SU-DHL-6 (cell line): ENCODE results near the gene FAP.

Experiments used
- H2AFZ ChIP-seq: fragments of 200-600 bp; sonication (generic); 2 replicates; pipeline ENCODE4 v1.6.1; 2014; ENCODE audit warnings: low read depth, mild to moderate bottlenecking, moderate library complexity, mixed read lengths, antibody characterized with exemption, low read length; ENCODE audit not compliant: severe bottlenecking
- H3F3A ChIP-seq: fragments of 200-600 bp; shearing (Covaris generic); 2 replicates; pipeline ENCODE4 v1.6.0; 2016; ENCODE audit warnings: antibody characterized with exemption, mild to moderate bottlenecking; ENCODE audit not compliant: insufficient read depth
- H3K27ac ChIP-seq: fragments of 200-600 bp; sonication (generic); 2 replicates; pipeline ENCODE4 v1.5.1; 2016; ENCODE audit warnings: low read depth, mild to moderate bottlenecking, low read length, moderate library complexity, mixed read lengths
- H3K27me3 ChIP-seq: fragments of 200-600 bp; sonication (generic), shearing (Covaris generic); 2 replicates; pipeline ENCODE4 v1.6.0; 2014; ENCODE audit warnings: mild to moderate bottlenecking, low read length
- H3K36me3 ChIP-seq: fragments of 200-600 bp; sonication (generic); 2 replicates; pipeline ENCODE4 v1.6.1; 2014; ENCODE audit warnings: mild to moderate bottlenecking, low read length, mixed read lengths
- H3K4me2 ChIP-seq: fragments of 300-600, 200-600 bp; shearing (Covaris generic), sonication (generic); 2 replicates; pipeline ENCODE4 v1.6.0; 2014; ENCODE audit warnings: low read length, low read depth, mild to moderate bottlenecking; ENCODE audit not compliant: poor library complexity, severe bottlenecking
- H3K4me3 ChIP-seq: fragments of 200-600 bp; sonication (generic); 2 replicates; pipeline ENCODE4 v1.5.1; 2014; ENCODE audit warnings: antibody characterized with exemption, low read length, mild to moderate bottlenecking, mixed read lengths; ENCODE audit not compliant: insufficient read depth, poor library complexity, severe bottlenecking
- H3K79me2 ChIP-seq: fragments of 200-600 bp; sonication (generic); 2 replicates; pipeline ENCODE4 v1.6.1; 2014; ENCODE audit warnings: mild to moderate bottlenecking, low read length, moderate library complexity; ENCODE audit not compliant: insufficient read depth
- H3K9ac ChIP-seq: fragments of 200-600 bp; sonication (generic); 2 replicates; pipeline ENCODE4 v1.7.0; 2014; ENCODE audit warnings: mild to moderate bottlenecking, low read length
- H3K9me2 ChIP-seq: fragments of 200-600 bp; sonication (generic); replicated peaks from 2 replicates; pipeline ENCODE4 v1.6.1; 2014; ENCODE audit warnings: low read length; ENCODE audit not compliant: insufficient read depth
- H3K9me3 ChIP-seq: fragments of 200-600 bp; sonication (generic); 2 replicates; pipeline ENCODE4 v1.6.1; 2014; ENCODE audit warnings: low read length, mixed read lengths; ENCODE audit not compliant: insufficient read depth
- H4K20me1 ChIP-seq: fragments of 200-600 bp; sonication (generic); 2 replicates; pipeline ENCODE4 v1.6.1; 2014; ENCODE audit warnings: low read depth, mild to moderate bottlenecking, antibody characterized with exemption, low read length, moderate library complexity, mixed read lengths
- CTCF ChIP-seq: fragments of 200-600 bp; sonication (generic); IDR thresholded peaks from one replicate; pipeline ENCODE4 v1.5.1; 2017; ENCODE audit warnings: antibody characterized with exemption, mild to moderate bottlenecking, low read length, moderate library complexity; ENCODE audit not compliant: insufficient read depth, poor library complexity, severe bottlenecking
- EZH2phosphoT487 ChIP-seq: fragments of 200-600 bp; sonication (generic), shearing (Covaris generic); conservative IDR thresholded peaks from 2 replicates; pipeline ENCODE4 v1.6.1; 2018; ENCODE audit warnings: mild to moderate bottlenecking, antibody characterized with exemption, low read length, moderate library complexity, mixed read lengths

Gene FAP

GRCh38 chr2:162267496-162267895 is 24.3 kb upstream of the FAP start:
- no peaks in the 10 kb centered on the region for H4K20me1 ChIP-seq
- H3K9me3 ChIP-seq: no peaks in the 10 kb centered on the region
- no peaks in the 10 kb centered on the region for H3F3A ChIP-seq
- no peak overlapping the region for H3K4me3 ChIP-seq
- TF ChIP-seq CTCF (no peak), EZH2phosphoT487 (no peak)
- no peak overlapping the region for H3K4me2 ChIP-seq
- no peak overlapping the region for H3K9ac ChIP-seq
- H3K36me3 ChIP-seq: no peaks in the 10 kb centered on the region
- no peaks in the 10 kb centered on the region for H3K9me2 ChIP-seq
- H2AFZ ChIP-seq: no peak overlapping the region
- no peak overlapping the region for H3K27ac ChIP-seq
- H3K27me3 ChIP-seq: no peaks in the 10 kb centered on the region
- H3K79me2 ChIP-seq: no peaks in the 10 kb centered on the region

- Histone ChIP-seq H3K36me3 (no peaks in the 10 kb centered on the region), H4K20me1 (no peaks in the 10 kb centered on the region), H2AFZ (no peak overlapping the region), H3K4me2 (no peak overlapping the region), H3K27me3 (no peaks in the 10 kb centered on the region), H3K27ac (no peak overlapping the region), H3K9me3 (no peaks in the 10 kb centered on the region), H3K79me2 (no peaks in the 10 kb centered on the region), H3K9me2 (no peaks in the 10 kb centered on the region), H3F3A (no peaks in the 10 kb centered on the region), H3K9ac (no peak overlapping the region), H3K4me3 (no peak overlapping the region)
- TF ChIP-seq CTCF: no peak
- no peak for TF ChIP-seq EZH2phosphoT487
These were observed 23.2 kb upstream of the FAP start for GRCh38 chr2:162266460-162266760.

DNA sequence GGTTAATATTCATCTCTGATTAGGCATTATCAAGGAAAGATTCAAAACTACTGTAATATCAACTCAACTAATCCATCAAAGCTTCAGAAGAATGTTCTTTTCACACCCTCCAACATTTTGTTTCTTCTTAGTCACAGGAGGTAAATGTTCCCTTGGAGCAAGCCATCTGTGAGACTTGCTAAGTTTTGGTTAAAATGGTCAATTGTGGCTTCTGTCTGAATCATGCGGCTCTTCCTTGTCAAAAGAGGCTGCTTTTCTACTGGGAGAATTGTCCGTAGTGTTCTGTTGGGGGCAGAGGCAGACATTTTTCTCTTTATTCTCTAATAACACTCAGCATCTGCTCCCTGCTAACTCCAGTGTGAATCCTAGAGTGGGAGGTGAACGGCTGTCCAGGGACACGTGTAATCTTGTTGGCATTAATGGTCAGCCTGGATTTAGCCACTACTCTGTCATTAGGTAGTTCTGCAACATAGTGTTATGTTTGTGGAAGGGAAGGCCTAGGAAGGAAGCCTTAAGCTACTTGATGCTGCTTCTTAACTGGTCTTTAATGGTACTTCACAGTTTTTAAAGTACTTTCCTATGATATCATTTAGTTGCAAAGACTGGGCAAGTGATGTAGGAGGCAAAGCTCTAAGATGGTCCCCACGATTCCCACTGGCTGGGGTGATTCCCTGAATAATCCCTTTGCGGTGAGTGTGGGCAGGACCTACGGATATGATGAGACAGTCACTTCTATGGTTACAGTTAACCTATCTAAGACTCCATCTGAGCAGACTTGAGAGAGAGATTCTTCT is 22.6 kb upstream of the FAP start:
- Histone ChIP-seq H3K4me3 (no peak overlapping the region), H2AFZ (no peak overlapping the region), H3F3A (no peaks in the 10 kb centered on the region), H3K9me2 (no peaks in the 10 kb centered on the region), H3K27ac (no peak overlapping the region), H3K9me3 (no peaks in the 10 kb centered on the region), H3K36me3 (no peaks in the 10 kb centered on the region), H3K4me2 (no peak overlapping the region), H3K79me2 (no peaks in the 10 kb centered on the region), H4K20me1 (no peaks in the 10 kb centered on the region), H3K27me3 (no peaks in the 10 kb centered on the region), H3K9ac (no peak overlapping the region)
- TF ChIP-seq EZH2phosphoT487: no peak

DNA sequence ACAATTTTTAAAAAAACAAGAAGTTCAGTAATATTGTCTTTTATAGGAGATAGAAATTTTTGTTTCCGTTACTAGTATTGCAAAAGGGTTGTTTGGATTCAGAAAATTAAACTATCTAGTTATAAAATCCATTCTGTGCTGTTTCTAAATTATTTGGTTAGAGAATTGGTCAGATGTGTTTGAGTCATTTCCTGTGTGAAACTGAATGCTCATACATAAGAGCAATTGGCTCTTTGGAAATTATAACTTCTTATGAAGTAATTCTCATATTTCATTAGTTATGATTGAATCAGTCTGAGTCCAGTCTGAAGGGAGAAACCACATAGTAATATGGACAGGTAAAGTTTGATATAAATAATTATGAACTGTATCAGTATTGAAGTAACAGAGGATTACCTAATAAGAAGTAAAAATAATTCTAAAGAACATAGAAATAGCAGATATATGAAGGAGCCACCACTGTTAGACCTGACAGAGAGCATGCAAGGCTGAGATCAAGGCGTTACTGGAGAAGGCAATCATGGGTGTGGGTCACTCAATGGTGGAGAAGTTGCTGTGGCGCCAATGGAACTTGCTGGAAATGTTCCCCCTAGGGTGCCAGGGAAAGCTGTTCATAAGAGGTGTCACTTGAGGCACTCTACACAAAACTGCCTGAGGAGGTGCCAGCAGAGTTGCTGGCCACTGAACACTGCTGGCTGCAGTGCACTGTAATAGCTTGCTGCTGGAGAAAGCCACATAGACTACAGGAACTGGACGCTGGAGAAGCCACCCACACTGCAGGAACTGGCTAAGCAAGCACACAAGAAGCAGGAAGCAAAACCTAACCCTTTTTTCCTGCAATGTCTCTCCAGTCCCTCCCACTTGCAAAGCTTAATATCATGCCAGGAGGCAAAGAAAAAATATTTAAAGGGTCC is 18.0 kb upstream of the FAP start:
- H3K9ac ChIP-seq: no peak overlapping the region
- no peaks in the 10 kb centered on the region for H3K79me2 ChIP-seq
- no peak overlapping the region for H3K27ac ChIP-seq
- H4K20me1 ChIP-seq: no peaks in the 10 kb centered on the region
- no peak overlapping the region for H3K4me2 ChIP-seq
- no peak overlapping the region for H2AFZ ChIP-seq
- no peaks in the 10 kb centered on the region for H3K36me3 ChIP-seq
- no peaks in the 10 kb centered on the region for H3K9me2 ChIP-seq
- H3F3A ChIP-seq: no peaks in the 10 kb centered on the region
- H3K9me3 ChIP-seq: no peaks in the 10 kb centered on the region
- TF ChIP-seq EZH2phosphoT487 (no peak), CTCF (no peak)
- H3K4me3 ChIP-seq: no peak overlapping the region
- H3K27me3 ChIP-seq: no peaks in the 10 kb centered on the region
